GM12864 (cell line): Measurements from ENCODE around the gene MGAT4D.
A peak's percentile ranks its signal among the peaks of the same experiment; 100 is the strongest.
"Not testable (repeated sequence)": the region's sequence is repeated elsewhere in the genome, so short reads cannot be mapped to it uniquely, and the experiment has no call there.

Source experiments
- DNase-seq: peaks from one replicate; pipeline ENCODE4 v3.0.0-alpha.2; 2011; ENCODE audit warnings: low read depth
- H3K4me3 ChIP-seq: 2 replicates; pipeline ENCODE4 v1.5.1; 2011; ENCODE audit warnings: mild to moderate bottlenecking, low read depth, low read length, control low read depth
- CTCF ChIP-seq: IDR thresholded peaks from 2 replicates; pipeline ENCODE4 v1.5.1; 2011; ENCODE audit warnings: low read depth, mild to moderate bottlenecking, moderate library complexity, low read length, control low read depth, inconsistent platforms; ENCODE audit errors: missing control alignments

MGAT4D gene

GRCh38 chr4:140439644-140440142 lies 58.4 kb downstream of the MGAT4D start:
- H3K4me3 ChIP-seq, result no peak overlapping the region
- no peak for TF ChIP-seq CTCF
- DNase-seq, result no peak

- DNase-seq, result no peak
- no peak for TF ChIP-seq CTCF
- H3K4me3 ChIP-seq, result peak overlapping the region; percentile 63; the same call in 1 of the 2 replicates
Measured at GRCh38 chr4:140427919-140428471, 70.1 kb downstream of the MGAT4D start.

GRCh38 chr4:140427106-140427918 lies 70.8 kb downstream of the MGAT4D start, which contains the start of gene CLGN:
TSS of gene CLGN (minus strand) at chr4:140427648. CDS start at chr4:140413078, 14,570 bp downstream.
- peak within 1 kb of the TSS; percentile 63 for H3K4me3 ChIP-seq
- DNase-seq, result peak; percentile 16
- peak; percentile 30 for TF ChIP-seq CTCF

- no peak for TF ChIP-seq CTCF
- peak overlapping the region; percentile 63 for H3K4me3 ChIP-seq
- DNase-seq, result no peak
Measured at GRCh38 chr4:140426610-140427105, 71.4 kb downstream of the MGAT4D start.

- TF ChIP-seq CTCF, result no peak
- no peak overlapping the region for H3K4me3 ChIP-seq
- DNase-seq, result no peak
Measured at GRCh38 chr4:140423106-140423505, 75.0 kb downstream of the MGAT4D start.

- not testable (repeated sequence) for H3K4me3 ChIP-seq, DNase-seq
Measured at GRCh38 chr4:140413130-140413969, 84.7 kb downstream of the MGAT4D start.

GRCh38 chr4:140408974-140409373 lies 89.1 kb downstream of the MGAT4D start:
- no peak for TF ChIP-seq CTCF
- H3K4me3 ChIP-seq, result no peak overlapping the region
- DNase-seq, result no peak
